MM.1S (cell line): ENCODE results near the gene ENPP1.

Experiments used
- DNase-seq: peaks from one replicate; pipeline ENCODE4 v3.0.0-alpha.2; 2015
- H2AFZ ChIP-seq: fragments of 300-600 bp; sonication (generic); 2 replicates; pipeline ENCODE4 v1.6.0; 2016; ENCODE audit warnings: antibody characterized with exemption, low read length
- H3F3A ChIP-seq: fragments of 300-600 bp; sonication (generic); 2 replicates; pipeline ENCODE4 v1.6.1; 2016; ENCODE audit warnings: mild to moderate bottlenecking, antibody characterized with exemption, low read length, moderate library complexity, mixed read lengths; ENCODE audit not compliant: insufficient read depth
- H3K27ac ChIP-seq: fragments of 300-600 bp; sonication (generic); 2 replicates; pipeline ENCODE4 v1.5.1; 2016; ENCODE audit warnings: mild to moderate bottlenecking, low read length
- H3K27me3 ChIP-seq: fragments of 300-600 bp; sonication (generic); replicated peaks from 2 replicates; pipeline ENCODE4 v1.6.0; 2016; ENCODE audit warnings: low read length; ENCODE audit not compliant: insufficient read depth
- H3K36me3 ChIP-seq: fragments of 300-600 bp; sonication (generic); replicated peaks from 2 replicates; pipeline ENCODE4 v1.6.1; 2016; ENCODE audit warnings: mild to moderate bottlenecking, low read length, mixed read lengths; ENCODE audit not compliant: insufficient read depth
- H3K4me1 ChIP-seq: fragments of 300-600 bp; sonication (generic); 2 replicates; pipeline ENCODE4 v1.6.1; 2016; ENCODE audit warnings: low read length, mixed read lengths
- H3K4me2 ChIP-seq: fragments of 300-600 bp; sonication (generic); 2 replicates; pipeline ENCODE4 v1.6.0; 2016; ENCODE audit warnings: low read depth, low read length
- H3K4me3 ChIP-seq: fragments of 300-600 bp; sonication (generic); 2 replicates; pipeline ENCODE4 v1.5.1; 2016; ENCODE audit warnings: low read length, mixed read lengths
- H3K79me2 ChIP-seq: fragments of 300-600 bp; sonication (generic); 2 replicates; pipeline ENCODE4 v1.6.1; 2016; ENCODE audit warnings: mixed run types, low read length, mixed read lengths
- H3K9ac ChIP-seq: fragments of 300-600 bp; sonication (generic); 2 replicates; pipeline ENCODE4 v1.6.1; 2016; ENCODE audit warnings: low read length, mixed read lengths
- H3K9me2 ChIP-seq: fragments of 300-600 bp; sonication (generic); replicated peaks from 2 replicates; pipeline ENCODE4 v1.6.1; 2016; ENCODE audit warnings: mild to moderate bottlenecking, low read length, mixed read lengths; ENCODE audit not compliant: insufficient read depth
- H3K9me3 ChIP-seq: fragments of 300-600 bp; sonication (generic); replicated peaks from 2 replicates; pipeline ENCODE4 v1.6.1; 2016; ENCODE audit warnings: mild to moderate bottlenecking, low read length, mixed read lengths; ENCODE audit not compliant: insufficient read depth
- H4K20me1 ChIP-seq: fragments of 300-600 bp; sonication (generic); 2 replicates; pipeline ENCODE4 v1.6.1; 2016; ENCODE audit warnings: mild to moderate bottlenecking, low read length, moderate library complexity, mixed read lengths; ENCODE audit not compliant: insufficient read depth
- EZH2 ChIP-seq: fragments of 300-600 bp; sonication (generic); optimal IDR thresholded peaks from 2 replicates; pipeline ENCODE3; 2017; ENCODE audit warnings: low read depth, mild to moderate bottlenecking, antibody characterized with exemption, low read length, mixed read lengths
- EZH2phosphoT487 ChIP-seq: fragments of 300-600 bp; sonication (generic); IDR thresholded peaks from 2 replicates; pipeline ENCODE4 v1.6.1; 2018; ENCODE audit warnings: antibody characterized with exemption, low read length
- TF ChIP-seq, protein P1 (sequence below): fragments of 300-600 bp; sonication (generic); IDR thresholded peaks from 2 replicates; pipeline ENCODE4 v1.5.1; 2016; ENCODE audit warnings: antibody characterized with exemption, low read length, mixed read lengths

Gene ENPP1

GRCh38 chr6:131867744-131868143 lies 59.9 kb downstream of the ENPP1 start:
- no peak overlapping the region for H3K4me3 ChIP-seq
- no peak overlapping the region for H3K4me2 ChIP-seq
- no peaks in the 10 kb centered on the region for H3F3A ChIP-seq
- TF ChIP-seq EZH2phosphoT487 = no peak
- no peak for TF ChIP-seq EZH2
- TF ChIP-seq, protein P1, sequence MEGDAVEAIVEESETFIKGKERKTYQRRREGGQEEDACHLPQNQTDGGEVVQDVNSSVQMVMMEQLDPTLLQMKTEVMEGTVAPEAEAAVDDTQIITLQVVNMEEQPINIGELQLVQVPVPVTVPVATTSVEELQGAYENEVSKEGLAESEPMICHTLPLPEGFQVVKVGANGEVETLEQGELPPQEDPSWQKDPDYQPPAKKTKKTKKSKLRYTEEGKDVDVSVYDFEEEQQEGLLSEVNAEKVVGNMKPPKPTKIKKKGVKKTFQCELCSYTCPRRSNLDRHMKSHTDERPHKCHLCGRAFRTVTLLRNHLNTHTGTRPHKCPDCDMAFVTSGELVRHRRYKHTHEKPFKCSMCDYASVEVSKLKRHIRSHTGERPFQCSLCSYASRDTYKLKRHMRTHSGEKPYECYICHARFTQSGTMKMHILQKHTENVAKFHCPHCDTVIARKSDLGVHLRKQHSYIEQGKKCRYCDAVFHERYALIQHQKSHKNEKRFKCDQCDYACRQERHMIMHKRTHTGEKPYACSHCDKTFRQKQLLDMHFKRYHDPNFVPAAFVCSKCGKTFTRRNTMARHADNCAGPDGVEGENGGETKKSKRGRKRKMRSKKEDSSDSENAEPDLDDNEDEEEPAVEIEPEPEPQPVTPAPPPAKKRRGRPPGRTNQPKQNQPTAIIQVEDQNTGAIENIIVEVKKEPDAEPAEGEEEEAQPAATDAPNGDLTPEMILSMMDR = no peak
- DNase-seq = no peak
- no peaks in the 10 kb centered on the region for H3K9me2 ChIP-seq
- H3K4me1 ChIP-seq = peaks cover 5% of the 10 kb centered on the region; the same call in 1 of the 2 replicates
- no peaks in the 10 kb centered on the region for H3K79me2 ChIP-seq
- H3K36me3 ChIP-seq = no peaks in the 10 kb centered on the region
- H2AFZ ChIP-seq = no peak overlapping the region
- H3K9me3 ChIP-seq = no peaks in the 10 kb centered on the region
- H4K20me1 ChIP-seq = no peaks in the 10 kb centered on the region
- H3K27ac ChIP-seq = no peak overlapping the region
- no peak overlapping the region for H3K9ac ChIP-seq
- H3K27me3 ChIP-seq = no peaks in the 10 kb centered on the region

DNA sequence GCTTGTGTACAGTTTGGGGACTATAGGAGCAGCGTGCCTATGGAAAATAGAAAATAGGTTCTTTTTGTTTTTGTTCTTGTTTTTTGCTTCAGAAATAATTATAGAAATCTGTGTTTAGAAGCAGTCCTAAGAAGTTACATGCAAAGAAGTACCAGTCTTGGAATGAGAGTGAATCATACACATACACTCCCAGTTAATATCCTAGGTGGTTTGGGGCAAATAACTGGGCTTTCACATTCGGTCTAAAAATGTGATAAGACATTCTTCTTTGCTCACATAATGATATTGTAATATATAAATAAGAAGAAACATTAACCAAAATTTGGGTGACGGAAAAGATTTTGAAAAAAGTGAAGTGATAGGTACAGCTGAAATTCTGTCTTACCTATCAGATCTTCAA lies 61.0 kb downstream of the ENPP1 start:
- Histone ChIP-seq H3K4me3 (no peak overlapping the region), H3K36me3 (no peaks in the 10 kb centered on the region), H3K9ac (no peak overlapping the region), H3K4me1 (peaks cover 5% of the 10 kb centered on the region; the same call in 1 of the 2 replicates), H4K20me1 (no peaks in the 10 kb centered on the region), H3K27me3 (no peaks in the 10 kb centered on the region), H3K27ac (no peak overlapping the region), H3K9me2 (no peaks in the 10 kb centered on the region), H3K79me2 (no peaks in the 10 kb centered on the region), H3F3A (no peaks in the 10 kb centered on the region), H2AFZ (no peak overlapping the region), H3K9me3 (no peaks in the 10 kb centered on the region), H3K4me2 (no peak overlapping the region)
- DNase-seq = no peak
- TF ChIP-seq, protein P1 = no peak
- no peak for TF ChIP-seq EZH2phosphoT487
- no peak for TF ChIP-seq EZH2

- H3K9me3 ChIP-seq = no peaks in the 10 kb centered on the region
- no peaks in the 10 kb centered on the region for H3K27me3 ChIP-seq
- H3K79me2 ChIP-seq = no peaks in the 10 kb centered on the region
- no peak for TF ChIP-seq EZH2
- no peak for TF ChIP-seq EZH2phosphoT487
- TF ChIP-seq, protein P1 = no peak
- H3K4me1 ChIP-seq = 0 out of 2 replicates have a peak, but pooled peaks cover 1% of the 10 kb centered on the region
- H3K4me3 ChIP-seq = no peak overlapping the region
- no peaks in the 10 kb centered on the region for H3F3A ChIP-seq
- no peak overlapping the region for H3K27ac ChIP-seq
- H3K9ac ChIP-seq = no peak overlapping the region
- no peaks in the 10 kb centered on the region for H3K9me2 ChIP-seq
- H2AFZ ChIP-seq = no peak overlapping the region
- no peak for DNase-seq
- H3K4me2 ChIP-seq = no peak overlapping the region
- H3K36me3 ChIP-seq = no peaks in the 10 kb centered on the region
- H4K20me1 ChIP-seq = no peaks in the 10 kb centered on the region
Measured at GRCh38 chr6:131875647-131876046, 67.8 kb downstream of the ENPP1 start.
